Measurements from ENCODE around the gene EML6. TPM values are rescaled to one million over a fixed set of nuclear protein-coding genes. Genes with fewer than 3 reads are reported as not detected.

Gene EML6
- total and polyA plus RNA-seq, 10 of the 15 experiments (the other 5 are each of a cell fraction or from before 2014, with no cell fraction given): 0.09 to 0.67 (median 0.21) TPM

DNA sequence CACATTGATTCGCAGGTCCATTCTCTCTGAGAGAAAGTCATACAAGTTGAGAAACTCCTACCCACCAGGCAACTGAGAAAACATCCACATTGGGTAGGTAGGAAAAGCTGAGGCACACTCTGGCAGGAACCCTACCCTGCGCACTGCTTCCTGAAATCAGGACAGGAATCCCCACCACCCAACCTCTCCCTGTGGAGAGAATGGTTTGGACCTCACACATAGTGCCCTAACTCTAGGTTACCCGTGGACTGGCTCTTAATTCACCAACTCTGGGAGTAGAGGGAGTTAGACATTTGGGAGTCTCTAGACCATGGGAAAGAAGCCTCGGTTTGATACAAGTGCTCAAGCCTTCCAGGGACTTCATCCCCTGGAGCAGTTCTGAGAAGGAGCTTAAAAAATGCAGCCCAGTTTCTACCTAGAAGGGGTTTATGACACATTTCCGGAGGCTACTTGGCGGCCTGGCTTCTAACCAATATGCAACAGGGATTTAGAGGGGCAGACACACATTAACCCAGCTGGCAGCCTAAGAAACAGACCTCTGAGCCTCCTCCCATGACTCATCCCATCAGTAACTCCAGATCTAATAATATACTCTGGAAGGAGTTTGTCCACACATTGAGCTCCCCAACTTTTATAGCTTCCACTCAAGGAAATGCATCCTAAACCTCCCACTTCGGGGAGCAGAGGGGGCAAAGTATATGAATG is 136.7 kb downstream of the EML6 start:
- FAIRE-seq (no peak), ATAC-seq (no peak), DNase-seq (ENCODE audit: low read depth, low spot score) (no peak)
- Histone ChIP-seq H3K27ac (ENCODE audit: control insufficient read depth, insufficient read depth) (no peak overlapping the region), H3K4me1 (ENCODE audit: control insufficient read depth, insufficient read depth, low read length) (no peaks in the 10 kb centered on the region), H3K79me2 (ENCODE audit: control insufficient read depth, insufficient read depth, low read length) (no peaks in the 10 kb centered on the region), H2AFZ (ENCODE audit: control insufficient read depth, low read depth, low read length) (no peak overlapping the region), H3K36me3 (ENCODE audit: control insufficient read depth in 2 of 2, insufficient read depth in 2 of 2, low read length in 1 of 2) (no peaks in the 10 kb centered on the region), H3K27me3 (replicated peaks in 1 of 2; ENCODE audit: control insufficient read depth in 2 of 2, insufficient read depth in 2 of 2, low read length in 1 of 2) (no peaks in the 10 kb centered on the region; a peak in 1 of 4 replicates), H3K4me3 (no peak overlapping the region), H3K9me3 (replicated peaks; ENCODE audit: control insufficient read depth, insufficient read depth, low read length) (no peaks in the 10 kb centered on the region), H3K4me2 (ENCODE audit: control insufficient read depth, insufficient read depth) (no peak overlapping the region), H4K20me1 (ENCODE audit: control insufficient read depth, insufficient read depth) (no peaks in the 10 kb centered on the region), H3K9ac (ENCODE audit: control insufficient read depth, insufficient read depth, low read length) (no peak overlapping the region)
- no TSS peak for BruUV-seq (replicated peaks)
- ChIA-PET POLR2A (no interaction called here), SMC1A (ENCODE audit: uncharacterized antibody, unreplicated experiment) (interaction anchor here (0.7 to 1.8 kb wide), 4 partner anchors 12 to 359 kb away, joined by 3 to 6 read pairs (median 4); no protein-coding TSS in a partner anchor), RAD21 (ENCODE audit: unreplicated experiment) (interaction anchor here (0.9 to 1.5 kb wide), 3 partner anchors 21 to 337 kb away, joined by 3 to 5 read pairs (median 3); no protein-coding TSS in a partner anchor), CTCF (interaction anchor here (1.4 to 1.7 kb wide), 3 partner anchors 18 to 309 kb away, joined by 3 to 9 read pairs (median 4); no protein-coding TSS in a partner anchor)
- WGBS (ENCODE audit: insufficient coverage, insufficient replicate concordance, low lambda C conversion rate, missing lambda C conversion rate): 20% methylated on average over 7 of the region's 7 CpGs
- intact Hi-C loops (cut with micrococcal nuclease; ENCODE audit: unreplicated experiment): no loop called here
- TF ChIP-seq FOXM1 (IDR thresholded peaks at IDR 0.05; ENCODE audit: low read depth, low read length) (no peak), HDGF (IDR thresholded peaks at IDR 0.05) (no peak)
- TF ChIP-seq, protein P1, sequence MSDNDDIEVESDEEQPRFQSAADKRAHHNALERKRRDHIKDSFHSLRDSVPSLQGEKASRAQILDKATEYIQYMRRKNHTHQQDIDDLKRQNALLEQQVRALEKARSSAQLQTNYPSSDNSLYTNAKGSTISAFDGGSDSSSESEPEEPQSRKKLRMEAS (IDR thresholded peaks at IDR 0.05; ENCODE audit: low read depth, low read length): no peak
- in situ Hi-C loops (cut with MboI): no loop called here

DNA sequence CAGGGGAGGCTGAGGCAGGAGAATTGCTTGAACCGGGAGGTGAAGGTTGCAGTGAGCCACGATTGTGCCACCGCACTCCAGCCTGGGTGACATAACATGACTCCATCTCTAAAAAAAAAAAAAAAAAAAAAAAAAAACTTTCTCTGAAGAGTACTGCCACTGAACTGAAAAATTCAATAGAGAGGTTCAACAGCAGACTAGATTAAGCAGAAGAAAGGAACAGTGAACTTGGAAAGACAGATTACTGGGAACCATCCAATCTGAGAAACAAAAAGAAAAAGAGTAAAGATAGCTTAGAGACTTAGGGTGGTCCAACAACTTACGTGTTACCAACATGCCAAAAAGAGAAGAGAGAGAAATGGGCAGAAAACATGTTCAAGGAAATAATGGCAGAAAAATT is 138.8 kb downstream of the EML6 start:
- H3K79me2 ChIP-seq (ENCODE audit: control insufficient read depth, insufficient read depth, low read length): no peaks in the 10 kb centered on the region
- 72% methylated on average over 4 of the region's 4 CpGs for WGBS (ENCODE audit: insufficient coverage, insufficient replicate concordance, low lambda C conversion rate, missing lambda C conversion rate)
- SMC1A ChIA-PET (ENCODE audit: uncharacterized antibody, unreplicated experiment): interaction anchor here (1.3 kb wide), 1 partner anchor 18 kb away, joined by 4 read pairs; no protein-coding TSS in a partner anchor
- no peak overlapping the region for H3K4me2 ChIP-seq (ENCODE audit: control insufficient read depth, insufficient read depth)
- no peak overlapping the region for H2AFZ ChIP-seq (ENCODE audit: control insufficient read depth, low read depth, low read length)
- POLR2A ChIA-PET: no interaction called here
- no peaks in the 10 kb centered on the region for H3K9me3 ChIP-seq (replicated peaks; ENCODE audit: control insufficient read depth, insufficient read depth, low read length)
- CTCF ChIA-PET: interaction anchor here (1.2 kb wide), 1 partner anchor 186 kb away, joined by 3 read pairs; no protein-coding TSS in a partner anchor
- in situ Hi-C loops (cut with MboI) (no loop called here), intact Hi-C loops (cut with micrococcal nuclease; ENCODE audit: unreplicated experiment) (no loop called here)
- FAIRE-seq: no peak
- no peaks in the 10 kb centered on the region for H4K20me1 ChIP-seq (ENCODE audit: control insufficient read depth, insufficient read depth)
- TF ChIP-seq SUZ12 (IDR thresholded peaks at IDR 0.05; ENCODE audit: unreplicated experiment) (no peak), POU2F2 (IDR thresholded peaks at IDR 0.05; ENCODE audit: borderline replicate concordance, low read depth, low read length) (no peak), POLR2A (IDR thresholded peaks at IDR 0.05; ENCODE audit: low read depth, low read length) (no peak), SIX5 (IDR thresholded peaks at IDR 0.05; ENCODE audit: low read depth, low read length, severe bottlenecking) (no peak), MYB (IDR thresholded peaks at IDR 0.05; ENCODE audit: borderline replicate concordance, low read depth, low read length) (no peak), HCFC1 (IDR thresholded peaks at IDR 0.05; ENCODE audit: low read length) (no peak)
- TF ChIP-seq, protein P2, sequence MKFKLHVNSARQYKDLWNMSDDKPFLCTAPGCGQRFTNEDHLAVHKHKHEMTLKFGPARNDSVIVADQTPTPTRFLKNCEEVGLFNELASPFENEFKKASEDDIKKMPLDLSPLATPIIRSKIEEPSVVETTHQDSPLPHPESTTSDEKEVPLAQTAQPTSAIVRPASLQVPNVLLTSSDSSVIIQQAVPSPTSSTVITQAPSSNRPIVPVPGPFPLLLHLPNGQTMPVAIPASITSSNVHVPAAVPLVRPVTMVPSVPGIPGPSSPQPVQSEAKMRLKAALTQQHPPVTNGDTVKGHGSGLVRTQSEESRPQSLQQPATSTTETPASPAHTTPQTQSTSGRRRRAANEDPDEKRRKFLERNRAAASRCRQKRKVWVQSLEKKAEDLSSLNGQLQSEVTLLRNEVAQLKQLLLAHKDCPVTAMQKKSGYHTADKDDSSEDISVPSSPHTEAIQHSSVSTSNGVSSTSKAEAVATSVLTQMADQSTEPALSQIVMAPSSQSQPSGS (IDR thresholded peaks at IDR 0.05; ENCODE audit: low read length): no peak
- no peak for ATAC-seq
- peaks cover 6% of the 10 kb centered on the region for H3K4me1 ChIP-seq (ENCODE audit: control insufficient read depth, insufficient read depth, low read length)
- H3K9ac ChIP-seq (ENCODE audit: control insufficient read depth, insufficient read depth, low read length): no peak overlapping the region
- H3K36me3 ChIP-seq (ENCODE audit: control insufficient read depth in 2 of 2, insufficient read depth in 2 of 2, low read length in 1 of 2): no peaks in the 10 kb centered on the region
- H3K27me3 ChIP-seq (replicated peaks in 1 of 2; ENCODE audit: control insufficient read depth in 2 of 2, insufficient read depth in 2 of 2, low read length in 1 of 2): no peaks in the 10 kb centered on the region; a peak in 1 of 4 replicates
- no TSS peak for BruUV-seq (replicated peaks)
- DNase-seq (ENCODE audit: low read depth, low spot score): no peak
- H3K27ac ChIP-seq (ENCODE audit: control insufficient read depth, insufficient read depth): no peak overlapping the region
- H3K4me3 ChIP-seq: no peak overlapping the region
- RAD21 ChIA-PET (ENCODE audit: unreplicated experiment): no interaction called here

Data from GM12878 (cell line).